ENCODE results near the gene CACNA1B.

CACNA1B gene

DNA sequence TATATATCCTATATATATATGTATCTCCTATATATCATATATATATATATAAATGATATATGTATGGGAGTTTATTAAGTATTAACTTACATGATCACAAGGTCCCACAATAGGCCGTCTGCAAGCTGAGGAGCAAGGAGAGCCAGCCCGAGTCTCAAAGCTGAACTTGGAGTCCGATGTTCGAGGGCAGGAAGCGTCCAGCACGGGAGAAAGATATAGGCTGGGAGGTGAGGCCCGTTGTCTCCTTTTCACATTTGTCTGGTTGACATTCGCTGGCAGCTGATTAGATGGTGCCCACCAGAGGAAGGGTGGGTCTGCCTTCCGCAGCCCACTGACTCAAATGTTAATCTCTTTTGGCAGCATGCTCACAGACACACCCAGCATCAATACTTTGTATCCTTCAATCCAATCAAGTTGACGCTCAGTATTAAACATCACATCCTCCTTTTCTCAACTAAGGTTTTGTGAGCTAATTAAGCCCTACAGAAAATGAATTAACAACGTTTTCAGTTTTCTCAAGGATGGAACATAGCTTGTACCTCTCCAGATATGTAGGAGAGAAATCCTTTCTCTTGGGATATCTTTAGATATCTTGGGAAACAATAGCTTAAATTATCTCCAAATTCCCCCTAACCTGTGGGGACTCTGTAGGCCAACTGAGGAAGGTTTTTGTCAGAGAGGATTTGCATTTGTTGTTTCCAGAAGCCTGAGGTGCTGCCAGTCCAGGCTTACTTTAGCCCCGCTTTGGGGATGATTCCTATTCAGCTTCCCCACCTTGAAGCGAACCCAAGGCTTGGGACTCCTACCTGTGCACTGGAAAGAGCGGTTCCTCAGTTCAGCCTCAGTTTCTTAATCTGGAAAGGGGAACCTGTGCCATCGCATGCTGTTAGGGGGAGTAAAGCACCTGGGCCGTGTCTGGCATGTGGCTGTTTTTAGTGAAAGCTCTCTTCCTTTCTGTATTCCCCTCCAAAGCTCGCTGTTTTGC lies 163.2 kb downstream of the CACNA1B start:
- TF ChIP-seq, protein P1, sequence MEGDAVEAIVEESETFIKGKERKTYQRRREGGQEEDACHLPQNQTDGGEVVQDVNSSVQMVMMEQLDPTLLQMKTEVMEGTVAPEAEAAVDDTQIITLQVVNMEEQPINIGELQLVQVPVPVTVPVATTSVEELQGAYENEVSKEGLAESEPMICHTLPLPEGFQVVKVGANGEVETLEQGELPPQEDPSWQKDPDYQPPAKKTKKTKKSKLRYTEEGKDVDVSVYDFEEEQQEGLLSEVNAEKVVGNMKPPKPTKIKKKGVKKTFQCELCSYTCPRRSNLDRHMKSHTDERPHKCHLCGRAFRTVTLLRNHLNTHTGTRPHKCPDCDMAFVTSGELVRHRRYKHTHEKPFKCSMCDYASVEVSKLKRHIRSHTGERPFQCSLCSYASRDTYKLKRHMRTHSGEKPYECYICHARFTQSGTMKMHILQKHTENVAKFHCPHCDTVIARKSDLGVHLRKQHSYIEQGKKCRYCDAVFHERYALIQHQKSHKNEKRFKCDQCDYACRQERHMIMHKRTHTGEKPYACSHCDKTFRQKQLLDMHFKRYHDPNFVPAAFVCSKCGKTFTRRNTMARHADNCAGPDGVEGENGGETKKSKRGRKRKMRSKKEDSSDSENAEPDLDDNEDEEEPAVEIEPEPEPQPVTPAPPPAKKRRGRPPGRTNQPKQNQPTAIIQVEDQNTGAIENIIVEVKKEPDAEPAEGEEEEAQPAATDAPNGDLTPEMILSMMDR (IDR thresholded peaks at IDR 0.05), result no peak
- H3K27me3 ChIP-seq, result peaks cover 18% of the 10 kb centered on the region
- H3K27ac ChIP-seq, result no peak overlapping the region
- no peaks in the 10 kb centered on the region for H3K9me3 ChIP-seq
- no peaks in the 10 kb centered on the region for H3K4me1 ChIP-seq (ENCODE audit: control insufficient read depth in 1 of 2, insufficient read depth in 1 of 2, low read depth in 1 of 2, low read length in 1 of 2)
- H3K4me3 ChIP-seq (ENCODE audit: low read depth in 1 of 2, low read length in 1 of 2), result no peak overlapping the region
- no peaks in the 10 kb centered on the region for H3K36me3 ChIP-seq

DNA sequence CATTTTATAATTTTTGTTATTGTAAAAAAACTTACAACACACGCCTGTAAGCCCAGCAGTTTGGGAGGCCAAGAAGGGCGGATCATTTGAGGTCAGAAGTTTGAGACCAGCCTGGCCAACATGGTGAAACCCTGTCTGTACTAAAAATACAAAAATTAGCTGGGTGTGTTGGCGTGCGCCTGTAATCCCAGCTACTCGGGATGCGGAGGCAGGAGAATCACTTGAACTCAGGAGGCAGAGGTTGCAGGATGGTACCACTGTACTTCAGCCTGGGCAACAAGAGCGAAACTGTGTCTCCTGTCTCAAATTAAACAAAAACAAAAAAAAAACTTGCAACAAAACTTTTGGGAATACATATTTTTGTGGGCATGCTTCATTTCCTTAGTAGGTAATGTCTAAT lies 164.6 kb downstream of the CACNA1B start:
- Histone ChIP-seq H3K36me3 (no peaks in the 10 kb centered on the region), H3K27ac (no peak overlapping the region), H3K4me3 (ENCODE audit: low read depth in 1 of 2, low read length in 1 of 2) (no peak overlapping the region), H3K9me3 (no peaks in the 10 kb centered on the region), H3K4me1 (ENCODE audit: control insufficient read depth in 1 of 2, insufficient read depth in 1 of 2, low read depth in 1 of 2, low read length in 1 of 2) (no peaks in the 10 kb centered on the region), H3K27me3 (peaks cover 18% of the 10 kb centered on the region)
- TF ChIP-seq, protein P1 (IDR thresholded peaks at IDR 0.05), result no peak

DNA sequence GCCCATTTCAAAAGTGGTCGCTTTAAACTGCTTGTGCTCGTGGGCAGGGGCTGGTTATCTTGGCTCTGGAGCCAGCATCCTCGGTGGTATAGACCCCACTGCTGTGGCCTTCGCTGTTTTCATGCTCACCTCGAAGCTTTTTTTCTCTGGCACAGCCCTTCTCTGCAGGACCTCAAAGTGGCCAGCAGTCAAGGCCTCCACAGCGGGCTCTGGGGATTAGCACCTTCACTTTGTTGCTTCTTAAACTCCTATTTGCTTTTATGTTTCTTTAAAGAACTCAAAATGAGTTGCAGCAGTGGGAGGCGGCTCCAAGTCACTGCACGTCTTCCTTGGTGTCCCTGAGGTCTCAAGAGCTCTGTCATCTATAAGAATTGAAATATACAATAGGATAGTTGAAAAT lies 165.1 kb downstream of the CACNA1B start:
- no peaks in the 10 kb centered on the region for H3K4me1 ChIP-seq (ENCODE audit: control insufficient read depth in 1 of 2, insufficient read depth in 1 of 2, low read depth in 1 of 2, low read length in 1 of 2)
- H3K9me3 ChIP-seq, result no peaks in the 10 kb centered on the region
- TF ChIP-seq, protein P1 (IDR thresholded peaks at IDR 0.05), result no peak
- no peak overlapping the region for H3K4me3 ChIP-seq (ENCODE audit: low read depth in 1 of 2, low read length in 1 of 2)
- no peaks in the 10 kb centered on the region for H3K36me3 ChIP-seq
- peaks cover 18% of the 10 kb centered on the region for H3K27me3 ChIP-seq
- H3K27ac ChIP-seq, result no peak overlapping the region

DNA sequence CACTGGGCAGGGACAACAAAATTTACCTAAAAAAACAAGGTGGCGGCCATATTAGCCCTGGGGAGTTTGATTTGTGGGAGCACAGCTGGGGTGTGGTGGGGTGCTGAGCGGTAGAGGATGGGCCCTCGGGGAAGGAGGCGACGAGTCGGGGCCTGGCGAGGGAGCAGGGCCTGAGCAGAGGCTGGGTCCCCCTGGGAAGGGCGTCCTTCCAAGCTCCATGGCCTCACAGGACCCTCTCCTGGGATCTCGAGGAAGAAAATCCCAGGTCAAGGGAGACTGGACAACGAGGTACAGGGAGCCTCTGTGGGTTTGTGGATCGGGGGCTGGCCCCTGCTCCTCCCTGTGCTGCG lies 165.5 kb downstream of the CACNA1B start:
- no peaks in the 10 kb centered on the region for H3K36me3 ChIP-seq
- no peak overlapping the region for H3K27ac ChIP-seq
- no peak overlapping the region for H3K4me3 ChIP-seq (ENCODE audit: low read depth in 1 of 2, low read length in 1 of 2)
- H3K27me3 ChIP-seq, result peaks cover 18% of the 10 kb centered on the region
- TF ChIP-seq, protein P1 (IDR thresholded peaks at IDR 0.05), result no peak
- no peaks in the 10 kb centered on the region for H3K9me3 ChIP-seq
- no peaks in the 10 kb centered on the region for H3K4me1 ChIP-seq (ENCODE audit: control insufficient read depth in 1 of 2, insufficient read depth in 1 of 2, low read depth in 1 of 2, low read length in 1 of 2)

DNA sequence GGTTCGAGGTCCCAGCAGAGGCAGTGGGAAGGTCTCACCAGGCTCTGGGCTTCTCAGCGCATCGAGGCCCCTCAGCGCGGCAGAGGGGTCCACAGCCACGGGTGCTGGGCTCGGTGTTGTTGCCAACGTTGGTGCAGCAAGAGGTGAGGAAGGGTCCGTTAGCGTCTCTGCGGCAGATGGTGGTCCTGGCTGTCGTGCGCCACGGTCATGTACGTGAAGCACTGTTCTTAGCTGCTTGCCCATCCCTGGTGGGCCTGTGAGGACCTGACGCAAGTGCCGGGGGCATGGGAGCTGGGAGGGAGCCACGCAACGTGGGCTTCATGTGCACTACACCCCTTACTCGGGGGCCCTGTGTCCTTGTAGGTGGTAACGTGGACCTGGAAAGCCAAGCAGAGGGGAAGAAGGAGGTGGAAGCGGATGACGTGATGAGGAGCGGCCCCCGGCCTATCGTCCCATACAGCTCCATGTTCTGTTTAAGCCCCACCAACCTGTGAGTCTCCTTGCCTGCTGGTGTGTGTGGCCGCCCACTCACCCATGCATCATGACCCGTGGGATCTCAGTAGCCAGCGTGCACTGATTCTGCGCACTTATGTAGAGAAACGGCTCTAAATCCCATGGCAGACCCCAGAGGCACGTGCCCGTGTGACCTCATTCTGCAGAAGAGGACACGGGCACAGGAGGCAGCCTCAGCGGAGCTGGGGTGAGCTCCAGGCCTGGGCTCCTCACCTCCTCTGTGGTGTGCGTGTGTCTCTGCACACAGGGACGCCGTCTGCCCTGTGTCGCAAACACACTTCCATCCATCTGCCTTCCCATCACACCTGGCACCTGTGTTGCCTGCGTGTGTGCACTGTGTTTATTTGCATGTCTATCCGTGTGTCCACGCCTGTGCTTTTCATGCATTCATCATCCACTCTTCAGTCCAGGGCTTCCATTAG lies 166.1 kb downstream of the CACNA1B start:
- no peaks in the 10 kb centered on the region for H3K36me3 ChIP-seq
- no peaks in the 10 kb centered on the region for H3K4me1 ChIP-seq (ENCODE audit: control insufficient read depth in 1 of 2, insufficient read depth in 1 of 2, low read depth in 1 of 2, low read length in 1 of 2)
- H3K4me3 ChIP-seq (ENCODE audit: low read depth in 1 of 2, low read length in 1 of 2), result no peak overlapping the region
- no peaks in the 10 kb centered on the region for H3K9me3 ChIP-seq
- TF ChIP-seq, protein P1 (IDR thresholded peaks at IDR 0.05), result no peak
- H3K27me3 ChIP-seq, result peaks cover 12% of the 10 kb centered on the region
- no peak overlapping the region for H3K27ac ChIP-seq

Measured in neutrophil (primary cell).